Activated CD4-positive, alpha-beta T cell treated with anti-CD3 and anti-CD28 coated beads, Interleukin-2, amount 50 U/mL, for 16 hours (primary cell): ENCODE data around the gene CGNL1.

Experiments used
- DNase-seq: peaks from one replicate; pipeline ENCODE4 v3.0.0-alpha.2; 2020

Gene CGNL1

GRCh38 chr15:57425842-57426241 is 49.5 kb downstream of the CGNL1 start:
- no peak for DNase-seq

- DNase-seq = no peak
These were observed 51.1 kb downstream of the CGNL1 start for GRCh38 chr15:57427367-57427821.

GRCh38 chr15:57432141-57432741 is 55.9 kb downstream of the CGNL1 start:
- DNase-seq = no peak

- no peak for DNase-seq
These were observed 59.9 kb downstream of the CGNL1 start for GRCh38 chr15:57436166-57436565.

- DNase-seq = no peak
These were observed 60.7 kb downstream of the CGNL1 start for GRCh38 chr15:57436961-57437360.

- DNase-seq = no peak
These were observed 61.3 kb downstream of the CGNL1 start for GRCh38 chr15:57437564-57437963.

GRCh38 chr15:57438166-57438565 is 61.9 kb downstream of the CGNL1 start:
- DNase-seq = no peak

GRCh38 chr15:57439128-57440027 is 63.1 kb downstream of the CGNL1 start:
- DNase-seq = no peak

GRCh38 chr15:57440167-57440566 is 63.9 kb downstream of the CGNL1 start:
- no peak for DNase-seq

- no peak for DNase-seq
These were observed 64.5 kb downstream of the CGNL1 start for GRCh38 chr15:57440799-57441198.

GRCh38 chr15:57442335-57442734 is 66.0 kb downstream of the CGNL1 start:
- no peak for DNase-seq

- DNase-seq = no peak
These were observed 67.2 kb downstream of the CGNL1 start for GRCh38 chr15:57443486-57443885.

GRCh38 chr15:57444877-57445513 is 68.7 kb downstream of the CGNL1 start:
- peak; percentile 14 for DNase-seq

GRCh38 chr15:57445872-57446271 is 69.6 kb downstream of the CGNL1 start:
- no peak for DNase-seq

GRCh38 chr15:57446393-57446792 is 70.1 kb downstream of the CGNL1 start:
- DNase-seq = no peak

GRCh38 chr15:57451555-57451954 is 75.2 kb downstream of the CGNL1 start:
- DNase-seq = no peak

- no peak for DNase-seq
These were observed 75.9 kb downstream of the CGNL1 start for GRCh38 chr15:57452090-57452754.

- DNase-seq = no peak
These were observed 79.6 kb downstream of the CGNL1 start for GRCh38 chr15:57455929-57456328.

GRCh38 chr15:57456559-57456958 is 80.3 kb downstream of the CGNL1 start:
- no peak for DNase-seq

- DNase-seq = no peak
These were observed 81.4 kb downstream of the CGNL1 start for GRCh38 chr15:57457726-57458125.

- no peak for DNase-seq
These were observed 82.1 kb downstream of the CGNL1 start for GRCh38 chr15:57458356-57458781.

- no peak for DNase-seq
These were observed 84.0 kb downstream of the CGNL1 start for GRCh38 chr15:57460208-57460816.

GRCh38 chr15:57461541-57461940 is 85.2 kb downstream of the CGNL1 start:
- no peak for DNase-seq
